ENCODE measurements around the gene CLCN7.
"Not testable (repeated sequence)": the region's sequence is repeated elsewhere in the genome, so short reads cannot be mapped to it uniquely, and the experiment has no call there.

Gene CLCN7

GRCh38 chr16:1471569-1472194, 3.1 kb downstream of the CLCN7 start:
- TF ChIP-seq, protein P1, sequence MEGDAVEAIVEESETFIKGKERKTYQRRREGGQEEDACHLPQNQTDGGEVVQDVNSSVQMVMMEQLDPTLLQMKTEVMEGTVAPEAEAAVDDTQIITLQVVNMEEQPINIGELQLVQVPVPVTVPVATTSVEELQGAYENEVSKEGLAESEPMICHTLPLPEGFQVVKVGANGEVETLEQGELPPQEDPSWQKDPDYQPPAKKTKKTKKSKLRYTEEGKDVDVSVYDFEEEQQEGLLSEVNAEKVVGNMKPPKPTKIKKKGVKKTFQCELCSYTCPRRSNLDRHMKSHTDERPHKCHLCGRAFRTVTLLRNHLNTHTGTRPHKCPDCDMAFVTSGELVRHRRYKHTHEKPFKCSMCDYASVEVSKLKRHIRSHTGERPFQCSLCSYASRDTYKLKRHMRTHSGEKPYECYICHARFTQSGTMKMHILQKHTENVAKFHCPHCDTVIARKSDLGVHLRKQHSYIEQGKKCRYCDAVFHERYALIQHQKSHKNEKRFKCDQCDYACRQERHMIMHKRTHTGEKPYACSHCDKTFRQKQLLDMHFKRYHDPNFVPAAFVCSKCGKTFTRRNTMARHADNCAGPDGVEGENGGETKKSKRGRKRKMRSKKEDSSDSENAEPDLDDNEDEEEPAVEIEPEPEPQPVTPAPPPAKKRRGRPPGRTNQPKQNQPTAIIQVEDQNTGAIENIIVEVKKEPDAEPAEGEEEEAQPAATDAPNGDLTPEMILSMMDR (IDR thresholded peaks at IDR 0.05; ENCODE audit: low read depth, low read length) = no peak
- no peak overlapping the region for H3K4me3 ChIP-seq (ENCODE audit: low read depth, low read length)

GRCh38 chr16:1470481-1471251, 4.2 kb downstream of the CLCN7 start:
- no peak overlapping the region for H3K4me3 ChIP-seq (ENCODE audit: low read depth, low read length)
- TF ChIP-seq, protein P1 (IDR thresholded peaks at IDR 0.05; ENCODE audit: low read depth, low read length) = no peak

DNA sequence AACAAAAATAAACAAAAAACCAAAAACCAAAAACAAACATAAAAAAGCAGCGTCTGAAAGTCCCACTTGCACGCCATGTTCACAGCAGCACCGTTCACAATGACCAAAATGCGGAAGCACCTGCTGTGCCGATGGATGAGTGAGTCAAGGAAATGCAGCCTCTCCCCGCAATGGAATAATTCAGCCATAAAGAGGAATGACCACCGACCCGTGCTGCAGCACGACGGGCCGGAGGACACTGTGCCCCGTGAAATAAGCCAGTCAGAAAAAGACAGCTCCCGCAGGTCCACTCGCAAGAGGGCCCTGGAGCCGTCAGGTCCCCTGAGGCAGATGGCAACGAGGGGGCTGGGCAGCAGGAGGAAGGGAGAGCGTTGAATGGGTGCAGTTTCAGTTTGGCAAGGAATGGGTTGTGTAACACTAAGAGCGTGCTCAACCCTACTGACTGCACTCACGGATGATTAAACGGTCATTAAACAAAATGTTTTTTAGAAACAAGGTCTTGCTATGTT, 5.1 kb downstream of the CLCN7 start:
- H3K4me3 ChIP-seq (ENCODE audit: low read depth, low read length) = no peak overlapping the region
- TF ChIP-seq, protein P1 (IDR thresholded peaks at IDR 0.05; ENCODE audit: low read depth, low read length) = no peak

DNA sequence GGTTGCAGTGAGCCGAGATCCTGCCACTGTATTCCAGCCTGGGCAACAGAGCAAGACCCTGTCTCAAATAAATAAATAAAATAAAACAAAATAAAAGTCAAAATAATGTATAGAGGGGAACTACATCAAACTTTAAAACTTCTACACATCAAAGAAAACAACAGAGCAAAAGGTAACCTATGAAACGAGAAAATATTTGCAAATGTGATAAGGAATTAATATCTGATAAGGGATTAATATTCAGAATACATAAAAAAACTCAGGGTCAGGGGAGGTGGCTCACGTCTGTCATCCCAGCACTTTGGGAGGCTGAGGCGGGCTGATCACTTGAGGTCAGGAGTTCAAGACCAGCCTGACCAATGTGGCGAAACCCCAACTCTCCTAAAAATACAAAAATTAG, 5.7 kb downstream of the CLCN7 start:
- H3K4me3 ChIP-seq (ENCODE audit: low read depth, low read length) = not testable (repeated sequence)

DNA sequence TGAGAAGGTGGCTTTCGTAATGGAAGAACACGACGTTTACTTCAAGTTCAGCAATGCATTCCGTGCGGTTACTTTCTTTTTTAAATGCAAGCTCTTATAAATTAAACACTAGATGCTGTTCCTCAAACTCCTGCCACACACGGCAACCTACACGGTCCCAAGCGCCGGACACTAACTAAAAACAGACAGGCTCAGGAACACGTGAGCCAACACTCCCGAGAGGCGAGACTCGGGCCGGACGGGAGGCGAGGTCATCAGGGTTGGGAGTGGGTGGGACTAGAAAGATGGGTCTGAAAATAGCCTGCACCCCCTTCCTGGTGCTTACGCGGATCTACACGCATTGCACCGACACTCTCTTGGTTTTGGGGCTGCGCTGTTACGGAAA, 6.4 kb downstream of the CLCN7 start:
- TF ChIP-seq, protein P1 (IDR thresholded peaks at IDR 0.05; ENCODE audit: low read depth, low read length) = no peak
- H3K4me3 ChIP-seq (ENCODE audit: low read depth, low read length) = no peak overlapping the region

DNA sequence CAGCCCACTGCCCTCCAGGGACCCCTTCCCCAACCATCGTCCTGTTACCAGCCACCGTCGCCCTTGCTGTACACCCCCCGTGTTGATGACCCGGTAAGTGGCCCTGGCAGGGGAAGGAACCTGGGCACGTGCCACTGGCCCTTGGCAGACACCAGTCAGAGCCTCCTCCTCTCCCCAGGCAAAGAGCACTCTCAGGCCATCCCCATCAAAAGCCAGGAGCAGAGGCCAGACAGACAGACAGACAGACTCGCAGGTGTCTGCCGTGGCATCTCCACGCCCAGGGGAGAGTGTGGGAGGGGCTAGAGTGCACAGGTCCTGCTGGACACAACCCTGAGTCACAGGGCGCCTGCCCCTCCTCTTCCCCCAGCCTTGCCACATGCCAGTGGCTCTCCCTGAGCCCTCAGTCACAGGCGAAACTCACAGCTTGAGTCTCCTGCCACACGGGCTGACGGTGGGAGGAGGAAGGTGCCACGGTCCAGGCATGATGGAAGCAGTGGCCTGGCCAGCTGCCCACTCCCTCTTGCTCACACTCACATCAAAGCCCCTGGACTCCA, 7.8 kb downstream of the CLCN7 start:
- TF ChIP-seq, protein P1 (IDR thresholded peaks at IDR 0.05; ENCODE audit: low read depth, low read length) = no peak
- no peak overlapping the region for H3K4me3 ChIP-seq (ENCODE audit: low read depth, low read length)

GRCh38 chr16:1466054-1466453, 8.8 kb downstream of the CLCN7 start:
- TF ChIP-seq, protein P1 (IDR thresholded peaks at IDR 0.05; ENCODE audit: low read depth, low read length) = no peak
- no peak overlapping the region for H3K4me3 ChIP-seq (ENCODE audit: low read depth, low read length)

Measured in WI38 (cell line).